Keratinocyte (primary cell): ENCODE data around the gene RANGRF.

ENCODE experiments used
- EZH2 ChIP-seq: IDR thresholded peaks from one replicate; pipeline ENCODE4 v1.6.1; 2012; ENCODE audit warnings: inconsistent platforms, mild to moderate bottlenecking, low read length, moderate library complexity
- TF ChIP-seq, protein P1 (sequence below), 3 experiments: IDR thresholded peaks in 1 of 3; conservative IDR thresholded peaks in 1 of 3; optimal IDR thresholded peaks in 1 of 3; 2 replicates in 2 of 3; 3 replicates in 1 of 3; pipeline versions ENCODE3 to v1.5.1; 2011; ENCODE audit warnings: low read length in 3 of 3, mild to moderate bottlenecking in 3 of 3, moderate library complexity in 2 of 3, control low read depth in 1 of 3, inconsistent platforms in 1 of 3; ENCODE audit not compliant: insufficient read depth in 2 of 3; ENCODE audit errors: extremely low read depth in 1 of 3

DNA sequence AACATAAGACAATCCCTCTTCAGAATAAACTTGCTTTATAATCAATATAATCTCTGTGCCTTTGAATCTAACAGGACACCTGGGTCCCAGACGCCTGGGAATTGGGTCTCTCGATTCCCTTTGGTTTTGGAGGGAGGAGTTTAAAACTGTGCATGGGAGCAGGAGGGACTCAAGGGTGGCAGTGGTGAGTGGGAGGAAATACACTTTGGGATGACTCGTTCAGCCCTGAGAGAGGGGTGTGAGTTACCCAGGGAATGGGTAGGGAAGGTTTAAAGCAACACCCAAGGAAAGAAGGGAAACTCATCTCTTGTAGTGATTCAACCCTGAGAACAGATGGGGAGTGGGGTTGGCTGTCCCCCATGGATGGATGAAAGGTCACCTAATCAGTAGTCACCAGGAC is 1.6 kb downstream of the RANGRF start:
- TF ChIP-seq, protein P1, sequence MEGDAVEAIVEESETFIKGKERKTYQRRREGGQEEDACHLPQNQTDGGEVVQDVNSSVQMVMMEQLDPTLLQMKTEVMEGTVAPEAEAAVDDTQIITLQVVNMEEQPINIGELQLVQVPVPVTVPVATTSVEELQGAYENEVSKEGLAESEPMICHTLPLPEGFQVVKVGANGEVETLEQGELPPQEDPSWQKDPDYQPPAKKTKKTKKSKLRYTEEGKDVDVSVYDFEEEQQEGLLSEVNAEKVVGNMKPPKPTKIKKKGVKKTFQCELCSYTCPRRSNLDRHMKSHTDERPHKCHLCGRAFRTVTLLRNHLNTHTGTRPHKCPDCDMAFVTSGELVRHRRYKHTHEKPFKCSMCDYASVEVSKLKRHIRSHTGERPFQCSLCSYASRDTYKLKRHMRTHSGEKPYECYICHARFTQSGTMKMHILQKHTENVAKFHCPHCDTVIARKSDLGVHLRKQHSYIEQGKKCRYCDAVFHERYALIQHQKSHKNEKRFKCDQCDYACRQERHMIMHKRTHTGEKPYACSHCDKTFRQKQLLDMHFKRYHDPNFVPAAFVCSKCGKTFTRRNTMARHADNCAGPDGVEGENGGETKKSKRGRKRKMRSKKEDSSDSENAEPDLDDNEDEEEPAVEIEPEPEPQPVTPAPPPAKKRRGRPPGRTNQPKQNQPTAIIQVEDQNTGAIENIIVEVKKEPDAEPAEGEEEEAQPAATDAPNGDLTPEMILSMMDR (optimal IDR thresholded peaks at IDR 0.05 in 1 of 3, IDR thresholded peaks at IDR 0.05 in 1 of 3, conservative IDR thresholded peaks at IDR 0.05 in 1 of 3; ENCODE audit: extremely low read depth in 1 of 3, insufficient read depth in 2 of 3, low read length in 3 of 3), result no peak
- TF ChIP-seq EZH2, result no peak
